ENCODE results near the gene GREB1.

DNA sequence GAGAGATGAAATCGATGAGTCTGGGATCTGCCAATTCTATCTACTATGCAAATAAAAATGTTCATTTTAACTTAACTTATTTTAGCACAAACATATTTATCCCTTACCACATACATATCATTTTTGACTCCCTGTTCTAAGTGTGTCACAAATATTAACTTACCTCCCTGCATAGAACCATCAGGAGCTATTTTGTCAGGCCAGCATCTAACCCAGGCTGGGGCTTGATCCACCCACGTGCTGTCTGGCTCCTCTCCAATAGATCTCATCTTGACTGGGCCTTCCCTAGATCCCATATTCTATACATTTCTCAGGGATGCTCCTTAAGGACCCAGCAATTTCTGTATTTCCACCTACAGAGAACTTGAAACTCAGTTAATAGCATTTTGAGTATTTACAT is 115.2 kb downstream of the GREB1 start:
- TF ChIP-seq, protein P1, sequence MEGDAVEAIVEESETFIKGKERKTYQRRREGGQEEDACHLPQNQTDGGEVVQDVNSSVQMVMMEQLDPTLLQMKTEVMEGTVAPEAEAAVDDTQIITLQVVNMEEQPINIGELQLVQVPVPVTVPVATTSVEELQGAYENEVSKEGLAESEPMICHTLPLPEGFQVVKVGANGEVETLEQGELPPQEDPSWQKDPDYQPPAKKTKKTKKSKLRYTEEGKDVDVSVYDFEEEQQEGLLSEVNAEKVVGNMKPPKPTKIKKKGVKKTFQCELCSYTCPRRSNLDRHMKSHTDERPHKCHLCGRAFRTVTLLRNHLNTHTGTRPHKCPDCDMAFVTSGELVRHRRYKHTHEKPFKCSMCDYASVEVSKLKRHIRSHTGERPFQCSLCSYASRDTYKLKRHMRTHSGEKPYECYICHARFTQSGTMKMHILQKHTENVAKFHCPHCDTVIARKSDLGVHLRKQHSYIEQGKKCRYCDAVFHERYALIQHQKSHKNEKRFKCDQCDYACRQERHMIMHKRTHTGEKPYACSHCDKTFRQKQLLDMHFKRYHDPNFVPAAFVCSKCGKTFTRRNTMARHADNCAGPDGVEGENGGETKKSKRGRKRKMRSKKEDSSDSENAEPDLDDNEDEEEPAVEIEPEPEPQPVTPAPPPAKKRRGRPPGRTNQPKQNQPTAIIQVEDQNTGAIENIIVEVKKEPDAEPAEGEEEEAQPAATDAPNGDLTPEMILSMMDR (IDR thresholded peaks at IDR 0.05; ENCODE audit: insufficient read depth, low read length, poor library complexity, severe bottlenecking): no peak
- no peak for TF ChIP-seq EZH2phosphoT487 (conservative IDR thresholded peaks at IDR 0.05; ENCODE audit: low read length)
